AML-193 (cell line): ENCODE results near the gene DHH.
"Not testable (repeated sequence)": the region's sequence is repeated elsewhere in the genome, so short reads cannot be mapped to it uniquely, and the experiment has no call there.

Experiments used
- DNase-seq, 2 experiments: peaks; one replicate each; lab custom pipeline; 2025; lab: John Stamatoyannopoulos, UW

DHH gene

DNA sequence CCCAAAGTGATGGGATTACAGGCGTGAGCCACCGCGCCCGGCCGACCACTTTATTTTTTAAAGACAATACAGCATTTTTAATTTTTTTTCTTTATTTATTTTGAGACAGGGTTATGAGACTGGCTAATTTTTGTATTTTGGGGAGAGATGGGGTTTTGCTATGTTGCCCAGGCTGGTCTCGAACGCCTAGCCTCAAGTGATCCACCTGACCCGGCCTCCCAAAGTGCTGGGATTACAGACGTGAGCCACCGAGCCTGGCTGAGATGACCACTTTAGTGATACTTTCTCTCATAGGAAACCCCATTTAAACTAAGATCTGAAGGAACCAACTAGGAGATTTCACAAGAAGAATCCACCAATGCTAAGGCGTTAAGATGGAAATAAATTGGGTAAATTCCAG is 23.6 kb downstream of the DHH start:
- no peak for DNase-seq

- peak; percentile 97 to 98 for DNase-seq
Observed at GRCh38 chr12:49069507-49070346, 24.9 kb downstream of the DHH start, which contains the start of gene RHEBL1. Gene RHEBL1, minus strand, starts transcription at chr12:49069979. Its CDS starts 194 bp downstream, at chr12:49069785.

DNA sequence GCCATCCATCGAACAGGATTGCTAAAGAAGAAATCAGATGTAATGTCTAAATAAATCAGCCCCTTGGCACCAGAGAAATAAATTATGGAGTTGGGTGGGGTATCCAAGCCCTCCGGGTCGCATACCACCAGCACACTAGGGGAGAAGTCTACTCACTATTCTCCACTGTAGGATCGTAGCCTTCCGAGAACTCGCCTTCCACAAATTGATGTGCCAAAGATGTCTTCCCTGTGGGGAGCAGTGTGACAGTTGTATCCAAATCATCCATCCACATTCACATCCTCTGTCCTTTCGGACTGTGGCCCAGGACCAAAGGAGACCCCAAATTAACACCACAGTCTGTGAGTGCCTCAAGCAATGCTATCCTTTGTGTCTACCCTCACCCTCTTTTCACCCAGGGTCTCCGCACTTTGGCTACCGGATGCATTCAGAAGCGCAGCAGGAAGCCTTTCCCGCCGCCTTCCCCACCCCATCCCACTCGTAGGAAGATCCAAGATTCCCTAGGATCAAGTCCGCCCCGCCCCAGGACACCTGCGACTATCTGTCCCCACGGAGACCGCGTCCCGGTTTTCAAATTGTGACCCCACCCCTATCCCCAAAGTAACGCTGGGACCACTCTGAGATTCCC is 25.6 kb downstream of the DHH start:
- no peak for DNase-seq

DNA sequence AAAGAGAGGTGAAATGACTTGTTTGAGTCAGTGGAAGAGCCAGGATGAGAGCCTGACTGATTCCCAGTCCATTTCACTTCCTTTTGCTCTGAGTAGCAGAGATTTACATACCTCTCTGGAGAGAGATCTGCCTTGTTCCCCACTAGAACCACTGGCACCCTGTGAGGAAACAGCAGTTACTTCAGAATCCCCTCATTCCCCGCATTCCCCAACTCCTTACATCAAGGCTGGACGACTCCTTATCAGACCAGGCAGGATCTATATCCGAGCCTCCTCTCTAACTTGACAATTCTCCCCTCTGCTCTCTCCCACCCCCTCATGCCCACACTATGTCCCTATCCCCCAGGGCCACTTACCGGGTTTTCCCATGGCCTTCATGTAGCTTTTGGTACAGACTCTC is 28.5 kb downstream of the DHH start:
- DNase-seq: no peak

- no peak for DNase-seq
Observed at GRCh38 chr12:49064767-49065152, 29.8 kb downstream of the DHH start.

- DNase-seq: not testable (repeated sequence)
Observed at GRCh38 chr12:49061916-49062315, 32.7 kb downstream of the DHH start.

- DNase-seq: no peak
Observed at GRCh38 chr12:49061157-49061650, 33.4 kb downstream of the DHH start.

DNA sequence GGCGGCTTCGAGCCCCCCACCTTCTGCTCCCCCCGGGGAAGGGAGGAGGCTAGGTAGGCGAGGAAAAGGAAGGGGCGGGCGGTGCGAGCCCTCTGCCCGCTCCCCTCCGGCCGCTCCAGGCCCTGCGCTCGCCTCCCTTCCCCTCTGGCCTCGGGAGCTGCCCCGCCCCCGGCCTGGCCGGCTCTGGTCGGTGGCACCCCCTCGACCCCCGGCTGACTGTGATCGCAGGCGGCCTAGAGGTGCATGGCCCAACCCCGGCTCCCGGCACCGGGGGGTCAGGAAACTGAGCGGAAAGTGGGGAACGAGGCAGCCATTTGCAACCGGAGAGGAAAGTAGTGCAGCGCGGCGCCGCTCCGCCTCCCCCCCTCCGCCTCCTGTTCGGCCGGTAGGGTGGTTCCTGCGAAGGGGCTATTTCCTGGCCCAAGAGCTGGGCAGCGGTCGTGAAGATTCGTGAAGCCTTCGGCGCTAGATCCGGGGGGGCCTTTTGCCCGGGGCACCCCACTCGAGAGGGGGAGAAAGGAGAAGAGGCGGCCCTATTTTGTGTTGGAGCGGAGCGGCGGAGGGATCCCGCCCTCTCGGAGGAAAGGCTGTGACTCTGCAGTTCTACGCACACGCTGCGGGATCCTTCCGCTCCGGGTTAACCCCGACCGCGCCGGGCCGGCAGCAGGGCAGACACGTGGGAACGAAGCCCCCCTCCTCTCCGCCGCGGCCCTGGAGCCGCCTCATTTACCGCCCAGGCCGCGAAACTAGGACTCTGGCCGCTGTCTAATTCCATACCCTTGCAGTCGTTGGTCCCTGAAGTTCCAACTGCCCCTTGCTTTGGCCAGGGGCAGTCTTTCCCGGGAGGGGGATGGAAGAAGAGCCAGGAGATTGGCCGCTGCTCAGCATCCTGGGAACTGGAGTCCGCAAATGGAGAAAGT is 34.1 kb downstream of the DHH start, which contains the start of gene KMT2D:
KMT2D (minus strand) TSS at position 558 of the 920 bp plus-strand sequence. CDS start 5,470 bp downstream, outside the sequence.
- DNase-seq: peak; percentile 82

GRCh38 chr12:49059299-49060171 is 35.1 kb downstream of the DHH start:
- no peak for DNase-seq

DNA sequence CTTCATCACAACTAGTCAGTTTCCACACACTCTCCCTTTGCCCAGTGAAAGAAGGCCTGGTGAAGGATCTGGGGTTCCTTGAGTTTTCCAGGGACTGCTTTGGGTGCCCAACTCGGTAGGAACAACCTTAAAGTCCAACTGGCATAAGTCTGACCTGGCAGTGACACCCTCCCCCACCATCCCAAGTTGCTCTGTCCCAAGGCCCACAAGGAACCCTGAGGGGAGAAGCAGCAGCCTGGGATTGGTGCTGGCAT is 35.6 kb downstream of the DHH start:
- DNase-seq: no peak

DNA sequence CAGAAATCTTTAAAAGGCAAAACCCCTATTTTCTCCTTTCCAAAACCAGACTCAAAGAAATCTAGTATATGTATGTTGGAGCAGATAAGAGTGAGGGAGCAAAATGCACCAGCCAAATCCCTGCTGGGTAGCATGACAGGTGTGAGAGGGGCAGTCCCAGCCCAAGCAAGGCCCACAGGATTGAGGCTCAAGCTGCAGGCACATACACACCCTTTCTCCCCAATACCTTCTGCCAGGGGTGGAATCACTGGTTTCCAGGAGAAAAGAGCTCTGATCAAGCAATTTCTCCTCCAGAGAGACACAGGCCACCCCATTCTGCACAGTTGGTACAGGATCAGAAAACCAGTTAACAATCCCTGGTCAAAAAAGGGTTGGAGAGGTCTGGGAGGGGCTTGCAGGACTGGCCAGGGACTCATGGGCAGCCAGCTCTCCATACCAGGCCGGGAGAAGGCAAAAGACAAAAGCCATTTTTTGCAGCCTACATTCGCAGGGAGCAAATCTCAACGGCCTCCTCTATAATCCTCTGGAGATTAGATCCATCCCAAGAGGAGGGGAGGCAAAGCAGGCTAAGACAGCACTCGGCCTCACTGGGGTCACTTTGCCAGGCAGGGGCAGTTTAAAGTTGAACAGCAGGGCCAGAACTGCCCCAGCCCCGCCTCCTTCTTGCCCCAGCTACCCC is 36.1 kb downstream of the DHH start:
- DNase-seq: no peak

- DNase-seq: peak; percentile 17 to 30
Observed at GRCh38 chr12:49057888-49058287, 36.7 kb downstream of the DHH start.

DNA sequence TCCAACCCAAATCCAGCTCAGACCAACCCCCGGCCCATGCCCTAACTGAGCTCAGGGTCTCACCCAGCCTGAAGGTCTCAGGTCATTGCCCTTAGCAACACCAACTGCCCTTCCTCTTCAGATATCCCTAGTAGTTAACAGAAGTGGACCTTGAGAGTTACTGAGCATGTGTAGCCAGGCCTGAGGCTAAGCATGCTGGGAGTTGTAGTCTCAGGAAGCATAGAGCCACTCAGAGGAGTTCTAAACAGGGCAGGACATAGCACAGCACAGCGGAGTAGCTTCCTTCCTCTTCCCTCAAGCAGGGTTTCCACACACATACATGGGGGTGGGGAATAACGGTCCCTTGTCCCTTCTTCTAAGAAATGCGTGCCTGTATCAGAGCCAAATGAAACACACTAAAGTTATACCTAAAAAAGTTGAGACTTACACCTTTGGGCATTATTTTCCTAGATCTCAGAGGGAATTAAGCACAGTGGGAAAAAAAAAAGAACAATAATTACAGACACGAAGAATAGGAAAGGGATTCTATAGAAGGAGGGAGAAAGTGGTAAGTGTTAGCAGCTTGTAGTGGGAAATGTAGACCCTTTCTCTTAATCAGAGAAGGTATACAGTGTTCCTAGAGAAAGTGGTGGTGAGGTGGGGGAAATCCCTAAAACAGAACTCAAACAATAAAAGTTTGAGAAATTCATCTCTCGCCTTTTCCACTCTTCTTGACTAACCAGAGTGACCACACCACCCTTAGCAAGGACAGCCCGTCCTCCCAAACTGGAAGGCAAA is 38.4 kb downstream of the DHH start:
- peak; percentile 97 to 98 for DNase-seq

DNA sequence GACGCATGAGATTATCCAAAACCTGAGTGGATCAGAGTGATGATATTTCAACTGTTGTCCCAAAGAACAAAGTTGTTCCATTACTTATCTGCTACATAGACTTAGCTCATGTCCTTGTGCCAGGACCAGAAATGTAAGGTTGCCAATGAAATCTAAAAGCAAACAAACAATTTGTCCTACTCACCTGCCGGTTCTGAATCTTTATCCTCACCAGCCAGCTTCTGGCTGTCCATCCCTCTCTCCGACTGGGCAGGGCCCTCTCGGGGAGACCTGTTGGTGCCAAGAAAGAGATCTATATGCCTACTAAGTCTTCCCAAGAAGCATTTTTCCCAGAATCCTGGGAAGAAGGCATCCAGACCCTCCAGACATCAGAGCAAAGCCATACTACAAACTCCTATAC is 39.5 kb downstream of the DHH start:
- no peak for DNase-seq

DNA sequence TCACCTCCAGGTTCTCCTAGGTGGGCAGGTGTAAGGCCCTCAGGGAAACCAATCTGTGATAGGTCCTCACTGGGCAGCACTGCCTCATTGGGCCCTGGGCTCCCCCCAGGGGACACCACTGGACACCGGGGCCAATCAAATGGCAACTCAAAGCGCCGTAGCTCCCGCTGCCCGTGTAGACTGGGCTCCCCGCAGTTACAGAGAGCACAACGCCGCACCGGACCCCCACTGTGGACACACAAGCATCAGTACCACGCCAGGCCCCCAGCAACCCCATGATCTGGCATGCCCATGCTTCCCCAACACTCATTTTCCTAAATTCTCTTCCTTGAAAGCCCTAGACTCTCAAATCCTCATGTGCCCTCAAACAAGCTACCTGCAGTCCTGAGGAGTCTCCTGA is 40.1 kb downstream of the DHH start:
- no peak for DNase-seq

DNA sequence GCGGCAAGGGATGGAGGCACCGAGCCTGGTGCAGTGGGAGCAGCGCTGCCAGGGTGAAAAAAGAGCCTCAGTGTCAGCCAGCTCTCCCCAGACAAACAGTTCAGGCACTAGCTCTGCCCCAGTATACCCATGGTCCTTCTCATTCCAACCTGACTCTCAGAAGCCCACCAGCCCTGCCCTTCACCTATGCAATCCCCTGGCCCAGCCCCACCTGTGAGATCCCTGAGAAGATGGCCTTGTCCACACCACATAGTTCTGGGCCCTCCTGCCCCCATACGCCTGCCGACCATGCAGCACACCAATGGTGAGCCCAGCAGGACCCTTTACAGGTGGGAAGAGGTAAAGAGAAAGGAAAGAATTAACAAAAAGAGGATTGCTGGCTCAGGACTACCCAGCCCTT is 40.5 kb downstream of the DHH start:
- no peak for DNase-seq

GRCh38 chr12:49052451-49053208 is 42.0 kb downstream of the DHH start:
- no peak for DNase-seq

DNA sequence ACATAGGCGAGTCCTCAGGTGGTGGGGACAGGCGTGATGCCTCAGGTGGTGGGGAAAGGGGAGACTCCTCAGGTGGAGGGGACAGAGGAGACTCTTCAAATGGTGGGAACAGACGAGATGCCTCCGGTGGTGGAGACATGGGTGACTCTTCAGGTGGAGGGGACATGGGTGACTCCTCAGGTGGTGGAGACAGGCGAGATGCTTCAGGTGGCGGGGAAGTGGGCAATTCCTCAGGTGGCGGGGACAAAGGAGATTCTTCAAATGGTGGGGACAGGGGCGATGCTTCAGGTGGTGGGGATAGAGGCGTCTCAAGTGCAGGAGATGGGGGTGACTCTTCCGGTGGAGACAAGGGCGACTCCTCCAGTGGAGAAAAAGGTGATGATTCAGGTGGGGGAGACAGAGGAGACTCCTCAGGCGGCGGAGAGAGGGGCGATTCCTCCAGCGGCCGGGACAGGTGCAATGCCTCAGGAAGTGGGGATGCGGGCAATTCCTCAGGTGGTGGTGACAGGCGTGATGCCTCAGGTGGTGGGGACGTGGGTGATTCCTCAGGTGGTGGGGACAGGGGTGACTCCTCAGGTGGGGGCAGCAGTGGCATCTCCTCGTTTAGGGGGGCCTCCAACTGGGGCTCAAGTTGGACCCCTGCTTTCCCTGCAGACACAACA is 42.7 kb downstream of the DHH start:
- DNase-seq: no peak

DNA sequence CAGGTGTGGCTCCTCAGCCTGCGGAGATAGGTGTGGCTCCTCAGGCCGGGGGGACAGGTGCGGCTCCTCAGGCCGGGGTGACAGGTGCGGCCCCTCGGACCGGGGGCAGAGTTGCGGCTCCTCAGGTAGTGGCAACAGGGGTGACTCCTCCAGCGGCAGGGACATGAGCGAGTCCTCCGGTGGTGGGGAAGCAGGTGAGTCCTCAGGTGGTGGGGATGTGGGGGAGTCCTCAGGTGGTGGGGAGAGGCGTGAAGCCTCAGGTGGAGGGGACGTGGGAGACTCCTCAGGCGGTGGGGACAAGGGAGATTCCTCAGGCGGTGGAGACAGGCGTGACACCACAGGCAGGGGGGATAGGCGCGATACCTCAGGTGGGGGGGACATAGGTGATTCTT is 43.2 kb downstream of the DHH start:
- DNase-seq: no peak
